Esophagus muscularis mucosa (tissue), 2 donors: ENCODE results near the gene LUZP1.

Experiments
- EP300 ChIP-seq: sonication (generic); formaldehyde crosslinking; IDR thresholded peaks from one replicate; pipeline ENCODE4 v1.6.1; 2017; ENCODE audit warnings: antibody characterized with exemption
- POLR2A ChIP-seq: fragments of 450-650 bp; IDR thresholded peaks from one replicate; pipeline ENCODE4 v1.6.1; 2017; ENCODE audit warnings: antibody characterized with exemption, moderate library complexity, mild to moderate bottlenecking, low read depth

- TF ChIP-seq EP300 (no peak), POLR2A (no peak)
Observed at GRCh38 chr1:23118407-23118806, 50.2 kb downstream of the LUZP1 start.
